IgD-negative memory B cell (primary cell): Measurements from ENCODE around the gene MIDN. TPM values are rescaled to one million over a fixed set of nuclear protein-coding genes. Genes with fewer than 3 reads are reported as not detected.

ENCODE experiments used
- H3K27ac Mint-ChIP-seq, 3 donors: one replicate each; pipeline ENCODE4 v1.8.0; 2020 to 2022; ENCODE audit warnings: mild to moderate bottlenecking in 3 of 3, mixed read lengths in 3 of 3, moderate library complexity in 1 of 3
- H3K27me3 Mint-ChIP-seq: one replicate; pipeline ENCODE4 v1.8.0; 2021; ENCODE audit warnings: mixed read lengths
- H3K36me3 Mint-ChIP-seq: one replicate; pipeline ENCODE4 v1.8.0; 2020; ENCODE audit warnings: mild to moderate bottlenecking, mixed read lengths
- H3K4me1 Mint-ChIP-seq, 3 donors: one replicate each; pipeline ENCODE4 v1.8.0; 2020 to 2022; ENCODE audit warnings: mixed read lengths in 3 of 3, mild to moderate bottlenecking in 1 of 3
- H3K4me3 Mint-ChIP-seq, 4 donors: one replicate each; pipeline ENCODE4 v1.8.0; 2020 to 2022; ENCODE audit warnings: mild to moderate bottlenecking in 4 of 4, mixed read lengths in 4 of 4, moderate library complexity in 3 of 4
- H3K9me3 Mint-ChIP-seq, 3 donors: one replicate each; pipeline ENCODE4 v1.8.0; 2020 to 2021; ENCODE audit warnings: mixed read lengths in 3 of 3, mild to moderate bottlenecking in 1 of 3
- polyA plus RNA-seq: library from polyadenylated mRNA; unstranded; fragments of 300-500 nt; fragmentation: Illumina TruSeq; gene quantifications from one replicate; pipeline ENCODE4 v1.2.3, GENCODE V29; 2021

MIDN gene
- polyA plus RNA-seq, 1 donor from 2014 or later: 4.8 TPM

- Mint-ChIP-seq H3K27me3 (no peaks in the 10 kb centered on the region), H3K9me3 (no peaks in the 10 kb centered on the region), H3K36me3 (peaks cover 5% of the 10 kb centered on the region), H3K27ac (peak overlapping the region; percentile 63 to 95 (median 95)), H3K4me1 (peaks cover 33 to 38% (median 37%) of the 10 kb centered on the region in 3 donors), H3K4me3 (peak overlapping the region; percentile 84 to 94 (median 90))
Measured at GRCh38 chr19:1271528-1272422, 23.4 kb downstream of the MIDN start.

DNA sequence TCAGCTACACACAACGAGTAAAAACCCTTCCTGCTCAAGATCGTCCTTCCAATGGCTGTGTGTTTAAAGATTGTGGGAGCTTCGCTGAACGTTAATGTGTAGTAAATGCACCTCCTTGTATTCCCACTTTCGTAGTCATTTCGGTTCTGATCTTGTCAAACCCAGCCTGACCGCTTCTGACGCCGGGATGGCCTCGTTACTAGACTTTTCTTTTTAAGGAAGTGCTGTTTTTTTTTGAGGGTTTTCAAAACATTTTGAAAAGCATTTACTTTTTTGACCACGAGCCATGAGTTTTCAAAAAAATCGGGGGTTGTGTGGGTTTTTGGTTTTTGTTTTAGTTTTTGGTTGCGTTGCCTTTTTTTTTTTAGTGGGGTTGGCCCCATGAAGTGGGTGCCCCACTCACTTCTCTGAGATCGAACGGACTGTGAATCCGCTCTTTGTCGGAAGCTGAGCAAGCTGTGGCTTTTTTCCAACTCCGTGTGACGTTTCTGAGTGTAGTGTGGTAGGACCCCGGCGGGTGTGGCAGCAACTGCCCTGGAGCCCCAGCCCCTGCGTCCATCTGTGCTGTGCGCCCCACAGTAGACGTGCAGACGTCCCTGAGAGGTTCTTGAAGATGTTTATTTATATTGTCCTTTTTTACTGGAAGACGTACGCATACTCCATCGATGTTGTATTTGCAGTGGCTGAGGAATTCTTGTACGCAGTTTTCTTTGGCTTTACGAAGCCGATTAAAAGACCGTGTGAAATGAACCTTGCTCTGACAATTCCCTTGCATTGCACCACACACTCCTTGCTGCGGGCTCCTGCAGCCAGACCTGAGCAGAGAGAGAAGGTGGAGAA is 24.3 kb downstream of the MIDN start:
- Mint-ChIP-seq H3K36me3 (peaks cover 5% of the 10 kb centered on the region), H3K27ac (peak overlapping the region in 2 of 3 donors; percentile 89 to 95), H3K4me1 (peaks cover 33 to 38% (median 37%) of the 10 kb centered on the region in 3 donors), H3K4me3 (peak overlapping the region; percentile 21 to 90 (median 70)), H3K27me3 (no peaks in the 10 kb centered on the region), H3K9me3 (no peaks in the 10 kb centered on the region)

DNA sequence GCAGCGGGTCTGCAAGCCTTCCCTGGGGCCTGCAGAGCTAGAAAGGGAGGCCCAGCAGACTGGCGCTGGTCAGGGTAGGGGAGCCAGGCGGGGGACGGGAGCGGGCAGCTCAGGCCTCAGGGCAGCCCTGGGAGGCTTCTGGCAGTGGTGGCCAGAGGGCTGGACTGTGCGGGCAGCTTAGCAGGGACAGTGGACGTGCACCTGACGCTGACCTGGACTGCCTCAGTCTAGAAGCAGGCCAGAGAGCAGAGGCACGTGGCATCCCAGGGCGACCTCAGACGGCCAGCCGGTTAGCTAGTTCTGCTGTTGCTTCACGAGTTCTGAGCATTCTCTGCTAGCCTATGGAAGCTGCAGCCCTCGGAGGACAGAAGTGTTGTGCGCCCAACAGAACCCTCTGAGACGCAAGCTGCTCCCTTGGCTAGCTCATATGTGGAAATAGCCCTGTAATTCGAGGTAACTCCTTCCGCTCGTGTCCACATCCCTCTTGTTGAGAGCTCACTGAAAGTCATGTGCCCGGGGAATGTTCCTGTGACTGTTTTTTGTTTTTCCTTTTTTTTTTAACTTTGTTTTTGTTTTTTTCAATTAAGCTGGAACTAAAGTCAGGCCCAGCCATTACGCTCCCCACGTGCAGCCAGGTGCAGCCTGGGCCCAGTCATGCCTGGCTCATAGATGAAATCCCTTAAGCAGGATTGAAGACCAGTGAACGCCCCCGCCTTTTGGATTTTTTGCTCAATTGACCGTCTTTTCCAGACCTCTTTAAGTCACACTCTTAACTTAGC is 25.1 kb downstream of the MIDN start:
- H3K9me3 Mint-ChIP-seq: no peaks in the 10 kb centered on the region
- H3K4me1 Mint-ChIP-seq: peaks cover 33 to 37% (median 35%) of the 10 kb centered on the region in 3 donors
- H3K27ac Mint-ChIP-seq: peak overlapping the region; percentile 73 to 95 (median 89)
- H3K4me3 Mint-ChIP-seq: peak overlapping the region; percentile 27 to 90 (median 72)
- H3K27me3 Mint-ChIP-seq: no peaks in the 10 kb centered on the region
- H3K36me3 Mint-ChIP-seq: peaks cover 7% of the 10 kb centered on the region

DNA sequence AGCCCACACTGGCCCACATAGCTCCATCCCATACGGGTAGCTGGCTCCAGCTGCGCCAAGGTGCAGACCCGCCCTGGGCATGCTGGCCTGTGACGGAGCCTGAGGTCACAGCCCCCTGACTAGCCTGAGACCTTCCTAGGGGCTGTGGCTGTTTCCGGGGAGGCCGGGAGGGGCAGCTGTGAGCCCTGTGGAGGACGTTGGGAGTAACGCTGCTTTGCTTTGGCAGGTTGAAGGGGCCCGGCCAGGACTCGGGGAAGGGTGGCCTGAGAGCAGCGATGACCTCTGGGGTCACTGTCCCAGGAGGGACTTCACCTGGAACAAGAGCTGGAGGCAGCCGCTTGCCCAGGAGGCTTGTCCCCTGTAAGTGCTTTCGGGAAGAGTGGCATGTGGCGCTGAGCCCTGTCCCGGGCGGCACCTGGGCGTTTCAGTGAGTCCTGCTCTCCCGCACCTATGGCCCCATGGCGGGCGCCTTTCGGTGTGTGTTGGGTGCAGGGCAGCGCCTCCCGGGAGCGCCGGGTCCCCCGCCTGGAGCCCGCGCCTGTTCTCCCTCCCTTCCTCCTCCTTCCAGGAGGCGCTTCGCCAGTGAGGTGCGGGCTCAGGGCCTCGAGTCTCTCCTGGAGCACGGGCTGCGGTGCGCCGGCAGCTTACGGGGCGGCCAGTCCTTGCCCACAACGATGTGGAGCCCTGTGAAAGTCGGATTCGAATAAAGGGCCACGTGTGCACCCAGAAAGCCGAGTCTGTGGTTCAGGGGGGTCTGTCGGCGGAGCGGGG is 25.9 kb downstream of the MIDN start:
- peak overlapping the region; percentile 39 to 95 (median 73) for H3K27ac Mint-ChIP-seq
- H3K36me3 Mint-ChIP-seq: peaks cover 7% of the 10 kb centered on the region
- H3K9me3 Mint-ChIP-seq: no peaks in the 10 kb centered on the region
- H3K27me3 Mint-ChIP-seq: no peaks in the 10 kb centered on the region
- peaks cover 26 to 32% (median 29%) of the 10 kb centered on the region in 3 donors for H3K4me1 Mint-ChIP-seq
- H3K4me3 Mint-ChIP-seq: peak overlapping the region in 3 of 4 donors; percentile 27 to 90 (median 85)

GRCh38 chr19:1274852-1275259 is 26.5 kb downstream of the MIDN start:
- H3K36me3 Mint-ChIP-seq: peaks cover 9% of the 10 kb centered on the region
- peaks cover 31 to 35% (median 32%) of the 10 kb centered on the region in 3 donors for H3K4me1 Mint-ChIP-seq
- no peaks in the 10 kb centered on the region for H3K9me3 Mint-ChIP-seq
- peak overlapping the region in 3 of 4 donors; percentile 55 to 90 (median 66) for H3K4me3 Mint-ChIP-seq
- H3K27ac Mint-ChIP-seq: peak overlapping the region in 2 of 3 donors; percentile 59 to 95
- peaks cover 1% of the 10 kb centered on the region for H3K27me3 Mint-ChIP-seq

GRCh38 chr19:1275260-1275975 is 27.0 kb downstream of the MIDN start, which contains the start of gene FAM174C:
FAM174C (plus strand) TSS chr19:1275530; CDS start chr19:1275550, 20 bp downstream.
- Mint-ChIP-seq H3K4me1 (peaks cover 26 to 32% (median 31%) of the 10 kb centered on the region in 3 donors), H3K9me3 (no peaks in the 10 kb centered on the region), H3K36me3 (peaks cover 10% of the 10 kb centered on the region), H3K27ac (peak within 1 kb of the TSS; percentile 95 to 97 (median 97)), H3K4me3 (peak within 1 kb of the TSS; percentile 83 to 95 (median 91)), H3K27me3 (peaks cover 1% of the 10 kb centered on the region)

DNA sequence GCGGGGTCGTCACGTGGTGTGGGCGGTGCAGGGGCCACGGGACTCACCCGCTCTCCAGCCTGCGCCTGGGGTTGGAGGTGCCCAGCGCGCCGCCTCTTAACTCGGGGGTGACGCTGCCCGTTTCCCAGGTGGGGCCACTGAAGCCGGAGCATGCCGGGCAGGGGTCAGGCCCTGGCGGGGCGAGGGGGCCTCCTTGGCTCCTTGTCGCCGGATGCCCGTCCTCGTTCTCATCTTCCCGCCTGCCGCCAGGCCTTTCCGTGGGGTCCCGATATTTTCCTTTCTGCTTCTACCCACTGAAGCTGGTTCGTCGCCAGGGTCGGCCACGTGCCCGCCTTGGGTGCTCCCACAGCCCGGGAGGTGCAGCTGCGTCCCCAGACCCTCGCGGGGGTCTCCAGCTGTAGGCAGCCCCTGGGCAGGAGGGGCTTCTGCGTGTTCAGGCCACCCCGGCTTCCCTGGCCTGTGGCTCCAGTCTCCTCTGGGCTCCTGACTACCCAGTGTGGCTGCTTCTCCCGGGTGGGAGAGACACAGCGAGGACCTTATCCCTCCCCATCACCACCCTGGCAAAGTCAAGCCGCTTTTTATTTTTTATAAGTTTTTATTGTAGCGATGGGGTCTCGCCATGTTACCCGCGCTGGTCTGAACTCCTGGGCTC is 27.7 kb downstream of the MIDN start:
- Mint-ChIP-seq H3K9me3 (no peaks in the 10 kb centered on the region), H3K27me3 (peaks cover 1% of the 10 kb centered on the region), H3K4me1 (peaks cover 21 to 28% (median 27%) of the 10 kb centered on the region in 3 donors), H3K36me3 (peaks cover 10% of the 10 kb centered on the region), H3K4me3 (peak overlapping the region; percentile 80 to 95 (median 88)), H3K27ac (peak overlapping the region; percentile 95 to 97 (median 97))

DNA sequence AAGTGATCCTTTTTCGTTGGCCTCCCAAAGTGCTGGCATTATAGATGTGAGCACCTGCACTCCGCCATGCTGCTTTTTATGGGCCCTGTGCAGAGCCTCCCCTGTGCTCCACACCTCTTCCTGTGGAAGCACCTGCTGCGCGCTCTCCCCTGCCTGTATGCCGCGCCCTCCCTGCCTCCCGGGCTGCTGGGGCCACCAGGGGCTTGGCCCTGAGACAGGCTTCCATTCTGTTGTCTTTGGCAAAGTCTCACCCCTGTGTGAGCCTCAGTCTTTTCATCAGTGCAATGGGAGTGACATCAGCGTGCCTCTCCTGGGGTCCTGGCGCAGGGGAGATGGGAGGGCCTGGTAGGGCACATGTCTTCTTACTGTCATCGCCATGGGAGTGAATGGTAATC is 28.2 kb downstream of the MIDN start:
- peaks cover 21 to 26% (median 23%) of the 10 kb centered on the region in 3 donors for H3K4me1 Mint-ChIP-seq
- H3K9me3 Mint-ChIP-seq: no peaks in the 10 kb centered on the region
- H3K36me3 Mint-ChIP-seq: peaks cover 9% of the 10 kb centered on the region
- H3K4me3 Mint-ChIP-seq: peak overlapping the region; percentile 80 to 95 (median 88)
- peak overlapping the region; percentile 95 to 97 (median 97) for H3K27ac Mint-ChIP-seq
- H3K27me3 Mint-ChIP-seq: peaks cover 1% of the 10 kb centered on the region

GRCh38 chr19:1277061-1277460 is 28.7 kb downstream of the MIDN start:
- H3K27me3 Mint-ChIP-seq: peaks cover 1% of the 10 kb centered on the region
- H3K9me3 Mint-ChIP-seq: no peaks in the 10 kb centered on the region
- H3K27ac Mint-ChIP-seq: peak overlapping the region; percentile 95 to 97 (median 97)
- H3K4me3 Mint-ChIP-seq: peak overlapping the region; percentile 80 to 95 (median 88)
- peaks cover 9% of the 10 kb centered on the region for H3K36me3 Mint-ChIP-seq
- H3K4me1 Mint-ChIP-seq: peaks cover 21 to 24% (median 22%) of the 10 kb centered on the region in 3 donors

- H3K27me3 Mint-ChIP-seq: peaks cover 3% of the 10 kb centered on the region
- H3K27ac Mint-ChIP-seq: peak overlapping the region; percentile 46 to 95 (median 93)
- H3K36me3 Mint-ChIP-seq: peaks cover 6% of the 10 kb centered on the region
- H3K4me1 Mint-ChIP-seq: peaks cover 15 to 16% (median 16%) of the 10 kb centered on the region in 3 donors
- peak overlapping the region in 3 of 4 donors; percentile 29 to 82 (median 77) for H3K4me3 Mint-ChIP-seq
- no peaks in the 10 kb centered on the region for H3K9me3 Mint-ChIP-seq
Measured at GRCh38 chr19:1278074-1278473, 29.7 kb downstream of the MIDN start.

GRCh38 chr19:1278713-1279660 is 30.6 kb downstream of the MIDN start:
- H3K27ac Mint-ChIP-seq: peak overlapping the region in 2 of 3 donors; percentile 5 to 90
- peak overlapping the region in 1 of 4 donors; percentile 84 for H3K4me3 Mint-ChIP-seq
- H3K36me3 Mint-ChIP-seq: peaks cover 6% of the 10 kb centered on the region
- H3K27me3 Mint-ChIP-seq: peaks cover 10% of the 10 kb centered on the region
- H3K9me3 Mint-ChIP-seq: no peaks in the 10 kb centered on the region
- peaks cover 10 to 11% (median 10%) of the 10 kb centered on the region in 3 donors for H3K4me1 Mint-ChIP-seq
